Measurements from ENCODE around the gene NOD2. TPM values are rescaled to one million over a fixed set of nuclear protein-coding genes. Genes with fewer than 3 reads are reported as not detected.

The NOD2 gene
- total RNA-seq, 1 experiment from 2014 or later: not detected

DNA sequence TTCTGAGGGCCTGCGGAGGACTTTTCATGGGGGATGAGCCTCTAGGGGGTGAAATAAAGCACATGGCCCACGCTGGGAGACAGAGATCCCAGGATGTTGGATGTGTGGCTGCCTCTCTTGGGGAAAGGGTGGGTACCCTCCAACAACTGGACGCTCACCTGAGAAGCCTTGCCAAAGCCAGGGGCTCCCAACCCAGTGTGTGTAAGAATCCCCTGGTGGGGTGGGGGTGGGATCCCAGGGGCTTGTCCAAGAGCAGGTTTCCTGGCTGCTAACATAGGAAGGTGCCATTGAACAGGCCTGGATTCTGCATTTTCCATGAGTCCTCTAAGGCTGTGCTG, 12.9 kb upstream of the NOD2 start:
- H3K4me3 ChIP-seq: no peak overlapping the region
- DNase-seq: no peak
- no peaks in the 10 kb centered on the region for H3K36me3 ChIP-seq

DNA sequence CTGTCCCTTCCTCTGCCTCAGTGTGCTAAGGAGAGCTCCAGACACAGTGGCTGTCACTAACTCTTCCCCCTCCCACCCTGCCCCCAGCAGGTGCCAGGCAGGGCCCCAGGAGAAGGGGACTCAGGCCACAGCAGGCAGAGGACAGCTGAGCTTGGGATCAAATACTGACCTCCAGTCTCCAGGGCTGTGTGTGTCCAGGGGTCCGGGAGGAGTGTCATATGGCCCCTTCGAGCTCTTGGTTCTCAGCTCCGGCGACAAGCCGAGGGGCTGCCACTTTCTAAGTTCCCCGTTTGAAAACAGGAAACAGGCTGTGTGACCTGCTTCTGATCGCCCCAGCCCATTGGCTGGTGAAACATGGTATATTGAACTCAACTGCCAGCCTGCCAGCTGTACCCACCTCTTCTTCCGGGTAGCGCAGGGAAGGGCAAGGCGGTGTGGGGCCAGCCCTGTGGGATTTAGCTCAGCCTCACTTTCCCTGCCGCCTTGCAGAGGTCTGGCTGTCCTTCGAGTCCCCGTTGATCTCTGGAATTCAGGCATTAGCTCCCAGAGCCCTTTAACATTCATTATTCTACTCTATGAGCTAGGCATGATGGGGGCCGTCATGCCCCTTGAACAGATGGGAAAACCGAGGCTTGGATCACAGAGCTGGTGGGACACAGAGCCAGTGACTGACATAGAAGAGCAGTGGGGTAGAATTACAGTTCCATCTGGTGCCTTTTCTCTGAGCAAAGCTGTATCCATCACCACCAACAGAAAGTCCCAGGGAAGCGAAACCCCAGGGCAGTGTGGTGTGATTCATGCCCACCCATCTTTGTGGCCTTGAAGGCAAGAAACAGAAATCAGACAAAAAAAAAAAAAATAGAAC, 12.2 kb upstream of the NOD2 start, which contains the start of gene SNX20:
Gene SNX20 (minus strand): TSS at position 292 of the 865 bp plus-strand sequence. CDS start 3,786 bp downstream, outside the sequence.
- Histone ChIP-seq H3K36me3 (no peaks in the 10 kb centered on the region), H3K9me3 (no peaks in the 10 kb centered on the region), H3K4me3 (no peak within 1 kb of the TSS), H3K27me3 (no peaks in the 10 kb centered on the region)
- no peak for DNase-seq

More for the DNA sequence above, 12.9 kb upstream of the NOD2 start:
- Histone ChIP-seq H3K27me3 (no peaks in the 10 kb centered on the region), H3K9me3 (no peaks in the 10 kb centered on the region)

DNA sequence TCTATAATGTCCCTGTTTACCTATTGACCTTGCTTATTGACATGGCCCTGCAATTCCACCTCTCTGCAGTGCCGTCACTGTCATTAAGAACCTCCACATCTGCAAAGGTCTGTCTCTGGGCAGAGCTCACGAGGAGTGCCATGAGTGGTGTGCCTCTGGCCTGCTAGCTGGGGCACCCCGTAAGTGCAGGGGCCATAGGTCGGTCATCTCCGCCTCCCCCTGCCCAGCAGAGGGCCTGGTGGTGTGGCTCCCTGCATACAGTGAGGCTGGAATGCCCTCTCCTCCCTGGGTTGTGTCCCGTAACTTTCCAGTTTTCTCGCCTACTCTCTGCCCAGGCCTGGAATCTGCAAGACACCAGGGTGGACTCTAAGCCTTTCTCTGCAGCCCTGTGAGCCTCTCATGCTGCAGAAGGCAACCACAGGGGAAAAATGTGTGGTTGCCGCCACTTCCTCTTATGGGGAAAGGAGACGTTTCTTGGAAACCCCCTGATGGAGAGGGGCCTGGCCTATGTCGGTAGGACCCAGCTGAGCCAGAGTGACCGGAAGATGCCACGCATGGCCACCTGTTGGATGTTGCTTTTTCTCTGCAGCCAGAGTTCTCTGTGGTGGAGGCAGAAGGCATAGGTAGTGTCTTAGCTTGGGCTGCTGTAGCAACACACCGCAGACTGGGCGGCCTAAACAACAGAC, 9.6 kb upstream of the NOD2 start:
- no peaks in the 10 kb centered on the region for H3K27me3 ChIP-seq
- no peaks in the 10 kb centered on the region for H3K36me3 ChIP-seq
- DNase-seq: no peak

DNA sequence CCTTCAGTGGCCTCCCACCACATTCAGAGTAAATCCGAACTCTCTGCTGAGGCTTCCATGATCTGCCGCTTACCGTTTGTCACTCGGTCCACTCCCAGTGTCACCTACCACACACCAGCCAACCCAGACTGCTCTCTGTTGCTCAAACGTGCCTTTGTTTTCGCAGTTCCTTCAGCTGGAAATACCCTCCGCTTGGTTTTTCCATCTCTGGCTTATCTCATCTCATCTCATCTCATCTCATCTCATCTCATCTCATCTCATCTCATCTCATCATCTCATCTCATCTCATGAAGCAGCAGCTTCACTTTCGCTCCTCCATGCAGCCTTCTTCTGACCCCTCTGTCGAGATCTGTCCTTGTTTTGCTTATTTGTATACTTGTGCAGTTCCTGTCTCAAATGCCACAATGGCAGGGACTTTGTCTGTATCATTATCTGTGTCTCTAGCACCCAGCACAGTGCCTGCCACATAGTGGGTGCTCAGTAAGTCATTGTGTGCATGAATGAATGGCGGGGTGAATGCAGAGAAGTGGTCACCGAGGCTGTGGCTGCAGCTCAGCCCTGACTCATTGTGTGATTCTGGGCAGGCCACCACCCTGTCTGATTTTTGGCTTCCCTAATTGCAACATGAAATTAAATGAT, 8.5 kb upstream of the NOD2 start:
- H3K9me3 ChIP-seq: no peaks in the 10 kb centered on the region
- DNase-seq: no peak
- no peaks in the 10 kb centered on the region for H3K36me3 ChIP-seq
- H3K27me3 ChIP-seq: no peaks in the 10 kb centered on the region
- no peak overlapping the region for H3K4me3 ChIP-seq

More for the DNA sequence above, 9.6 kb upstream of the NOD2 start:
- no peaks in the 10 kb centered on the region for H3K9me3 ChIP-seq
- H3K4me3 ChIP-seq: no peak overlapping the region

DNA sequence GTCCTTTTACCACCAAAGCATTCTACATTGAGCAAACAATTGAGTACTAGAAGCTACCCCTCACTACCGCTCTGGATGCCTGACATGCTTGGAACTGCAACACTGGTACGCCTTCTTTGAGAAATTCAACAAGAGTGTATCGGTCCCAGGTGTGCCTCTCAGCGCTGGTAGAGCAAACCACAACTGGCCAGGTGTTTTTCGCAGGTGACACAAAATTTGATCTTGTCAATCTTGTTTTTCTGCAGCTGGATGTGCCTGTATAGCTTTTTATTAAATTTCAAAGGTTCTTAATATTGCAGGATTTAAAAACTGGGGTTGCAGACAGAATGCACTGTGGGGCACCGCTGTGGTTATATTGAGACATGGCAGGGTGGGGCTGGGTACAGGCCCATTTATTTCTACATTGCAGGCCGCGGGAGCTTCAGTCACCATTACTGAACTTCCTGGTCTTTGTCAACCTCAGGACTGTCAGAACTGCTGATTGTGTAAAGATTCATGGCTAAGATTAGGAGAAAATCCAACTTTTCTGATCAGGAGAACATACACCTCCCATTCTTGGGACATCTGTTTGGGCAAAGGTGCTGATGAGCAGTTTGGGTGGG, 7.8 kb upstream of the NOD2 start:
- no peak for DNase-seq
- H3K4me3 ChIP-seq: no peak overlapping the region
- no peaks in the 10 kb centered on the region for H3K36me3 ChIP-seq
- H3K9me3 ChIP-seq: no peaks in the 10 kb centered on the region
- H3K27me3 ChIP-seq: no peaks in the 10 kb centered on the region

DNA sequence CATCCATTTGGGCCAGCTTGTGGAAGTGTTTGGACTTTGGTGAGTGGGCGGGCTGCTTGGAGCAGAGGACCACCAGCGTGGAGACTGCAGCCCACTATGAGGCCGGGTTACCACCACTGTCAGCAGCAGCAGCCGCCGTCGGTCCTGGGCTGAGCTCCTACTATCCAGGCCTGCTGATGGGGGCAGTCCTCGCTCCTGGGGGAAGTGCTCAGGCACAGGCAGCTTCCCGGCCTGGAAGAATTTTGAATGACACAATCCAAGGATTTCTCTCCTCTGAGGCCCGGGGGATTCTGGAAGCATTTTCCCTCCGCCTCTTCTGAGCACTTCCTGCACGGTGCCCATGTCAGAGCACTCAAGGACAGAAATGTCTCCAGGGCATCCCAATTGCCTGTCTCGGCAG, 5.3 kb upstream of the NOD2 start:
- Histone ChIP-seq H3K9me3 (no peaks in the 10 kb centered on the region), H3K4me3 (no peak overlapping the region), H3K36me3 (no peaks in the 10 kb centered on the region), H3K27me3 (no peaks in the 10 kb centered on the region)
- no peak for DNase-seq

DNA sequence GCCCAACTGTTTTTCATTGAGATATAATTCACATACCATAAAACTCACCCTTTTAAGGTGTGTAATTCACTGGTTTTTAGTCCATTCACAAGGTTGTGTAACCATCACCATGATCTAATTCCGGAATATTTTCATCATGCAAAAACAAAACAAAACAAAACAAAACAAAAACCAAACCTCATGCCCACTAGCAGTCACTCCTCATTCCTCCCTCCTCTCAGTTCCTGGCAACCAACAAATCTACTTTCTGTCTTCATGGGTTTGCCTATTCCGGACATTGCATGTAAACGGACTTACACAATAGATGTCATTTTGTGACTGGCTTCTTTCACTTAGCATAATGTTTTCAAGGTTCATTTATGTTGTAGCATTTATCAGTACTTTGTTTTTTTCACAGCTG, 4.5 kb upstream of the NOD2 start:
- no peaks in the 10 kb centered on the region for H3K27me3 ChIP-seq
- no peak overlapping the region for H3K4me3 ChIP-seq
- H3K36me3 ChIP-seq: no peaks in the 10 kb centered on the region
- no peak for DNase-seq
- no peaks in the 10 kb centered on the region for H3K9me3 ChIP-seq

DNA sequence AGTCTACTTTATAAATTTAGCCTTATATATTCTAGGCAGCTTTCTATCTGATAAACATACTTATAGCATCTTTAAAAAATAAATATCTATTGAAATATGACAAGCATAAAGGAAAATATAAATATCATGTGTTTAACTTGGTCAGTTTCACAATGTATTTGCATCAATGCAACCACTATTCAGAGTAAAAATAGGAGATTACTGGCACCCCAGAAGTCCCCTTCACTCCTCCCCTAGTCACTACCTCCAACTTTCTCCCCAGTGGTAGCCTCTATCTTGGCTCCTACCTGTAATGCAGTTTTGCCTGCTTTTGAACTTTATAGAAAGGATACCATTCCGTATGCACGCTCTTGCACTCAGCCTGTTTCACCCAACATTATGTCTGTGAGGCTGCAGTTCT, 3.2 kb upstream of the NOD2 start:
- DNase-seq: no peak
- Histone ChIP-seq H3K36me3 (no peaks in the 10 kb centered on the region), H3K4me3 (no peak overlapping the region), H3K9me3 (no peaks in the 10 kb centered on the region), H3K27me3 (no peaks in the 10 kb centered on the region)

DNA sequence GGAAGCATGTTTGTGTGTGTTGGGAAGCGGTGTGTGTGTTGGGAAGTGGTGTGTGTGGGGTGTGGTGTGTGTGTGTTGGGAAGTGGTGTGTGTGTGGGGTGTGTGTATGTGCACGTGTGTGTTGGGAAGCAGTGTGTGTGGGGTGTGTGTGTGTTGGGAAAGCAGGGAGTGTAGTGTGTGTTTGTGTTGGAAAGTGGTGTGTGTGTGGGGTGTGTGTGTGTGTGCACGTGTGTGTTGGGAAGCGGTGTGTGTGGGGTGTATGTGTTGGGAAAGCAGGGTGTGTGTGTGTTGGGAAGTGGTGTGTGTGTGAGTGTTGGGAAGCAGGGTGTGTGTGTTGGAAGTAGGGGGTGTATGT, 785 bp upstream of the NOD2 start:
- Histone ChIP-seq H3K4me3 (no peak overlapping the region), H3K27me3 (no peaks in the 10 kb centered on the region), H3K9me3 (no peaks in the 10 kb centered on the region), H3K36me3 (no peaks in the 10 kb centered on the region)
- DNase-seq: no peak

DNA sequence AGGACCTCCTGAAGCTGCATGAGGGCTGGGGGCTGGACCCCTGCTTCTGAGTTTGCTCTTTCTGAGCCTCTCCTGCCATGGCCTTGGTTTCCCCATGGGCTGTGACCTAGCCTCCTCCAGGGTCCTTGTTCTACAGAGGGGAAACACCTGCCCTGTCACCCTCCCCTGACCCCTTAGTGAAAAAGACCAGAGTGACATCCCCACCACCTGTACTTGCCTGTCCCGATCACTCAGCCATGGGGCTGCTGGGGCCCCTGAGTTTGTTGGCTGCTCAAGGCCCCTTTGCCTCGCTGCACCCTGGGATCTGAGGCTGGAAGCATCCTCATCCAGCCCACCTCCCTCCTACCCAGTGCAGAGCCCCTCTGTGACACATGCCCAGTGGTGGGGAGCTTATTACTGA, 800 bp downstream of the NOD2 start:
- no peaks in the 10 kb centered on the region for H3K36me3 ChIP-seq
- H3K9me3 ChIP-seq: no peaks in the 10 kb centered on the region
- no peaks in the 10 kb centered on the region for H3K27me3 ChIP-seq
- no peak overlapping the region for H3K4me3 ChIP-seq
- no peak for DNase-seq

DNA sequence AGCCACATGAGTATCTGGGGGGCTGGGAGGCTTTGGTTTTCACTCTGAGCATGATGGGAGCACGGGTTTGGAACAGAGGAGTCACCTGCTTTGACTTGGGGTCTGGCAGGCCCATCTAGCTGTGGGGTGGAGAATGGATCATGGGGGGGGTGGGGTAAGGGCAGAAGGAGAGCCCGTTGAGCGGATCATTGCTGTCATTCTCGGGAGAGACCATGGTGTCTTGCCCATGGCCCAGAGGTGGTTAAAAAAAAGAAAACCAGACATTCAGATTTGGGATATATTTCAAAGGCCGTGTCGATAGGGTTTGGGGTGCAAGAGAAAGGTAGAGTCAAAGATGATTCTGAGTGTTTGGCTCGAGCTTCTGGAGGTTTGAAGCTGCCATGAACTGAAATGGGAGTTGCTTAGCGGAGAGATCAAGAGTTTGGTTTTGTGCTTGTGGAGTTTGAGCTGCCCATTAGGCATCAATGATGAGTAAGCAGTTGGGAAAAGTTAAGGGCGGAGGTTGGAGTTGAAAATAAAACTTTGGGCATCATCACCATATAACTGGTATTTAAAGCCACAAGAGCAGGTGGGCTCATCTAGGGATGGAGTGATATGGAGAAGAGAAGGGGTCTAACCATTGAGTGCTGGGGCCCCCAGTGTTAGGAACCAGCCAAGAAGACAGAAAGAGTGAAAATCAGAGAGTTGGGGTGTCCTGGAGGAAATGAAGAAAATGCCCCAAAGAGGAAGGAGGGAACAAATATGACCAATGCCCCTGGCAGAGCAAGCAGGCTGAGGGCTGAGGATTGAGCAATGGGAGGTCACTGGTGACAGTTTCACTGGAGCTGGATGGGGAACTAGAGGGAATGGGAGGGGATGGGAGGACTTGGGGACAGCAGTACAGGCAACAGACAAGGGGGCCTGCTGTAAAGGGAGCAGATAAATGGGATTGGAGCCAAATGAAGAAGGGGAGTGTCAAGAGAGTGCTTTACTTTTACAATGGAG, 1.9 kb downstream of the NOD2 start:
- H3K27me3 ChIP-seq: no peaks in the 10 kb centered on the region
- H3K4me3 ChIP-seq: no peak overlapping the region
- DNase-seq: no peak
- H3K36me3 ChIP-seq: no peaks in the 10 kb centered on the region
- no peaks in the 10 kb centered on the region for H3K9me3 ChIP-seq

DNA sequence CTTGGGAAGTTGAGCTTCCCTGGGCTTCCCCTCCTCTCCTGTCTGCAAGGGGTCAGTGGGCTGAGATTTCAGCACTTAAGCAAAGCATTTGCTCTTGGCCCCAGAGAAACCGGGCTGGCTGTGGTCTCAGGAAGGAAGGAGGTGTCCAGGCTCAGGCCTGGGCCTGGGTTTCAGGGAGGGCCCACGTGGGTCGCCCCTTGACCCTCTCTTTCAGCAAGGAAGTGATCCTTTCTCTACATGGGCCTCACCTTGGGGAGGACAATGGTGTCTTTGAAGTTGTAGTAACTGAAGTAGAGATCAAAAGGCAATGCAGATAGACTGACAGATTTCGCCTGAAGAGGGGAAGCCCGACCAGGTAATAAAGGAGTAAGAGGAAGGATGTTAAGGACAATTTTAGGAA, 2.7 kb downstream of the NOD2 start:
- Histone ChIP-seq H3K4me3 (no peak overlapping the region), H3K36me3 (no peaks in the 10 kb centered on the region), H3K27me3 (no peaks in the 10 kb centered on the region), H3K9me3 (no peaks in the 10 kb centered on the region)
- DNase-seq: no peak

DNA sequence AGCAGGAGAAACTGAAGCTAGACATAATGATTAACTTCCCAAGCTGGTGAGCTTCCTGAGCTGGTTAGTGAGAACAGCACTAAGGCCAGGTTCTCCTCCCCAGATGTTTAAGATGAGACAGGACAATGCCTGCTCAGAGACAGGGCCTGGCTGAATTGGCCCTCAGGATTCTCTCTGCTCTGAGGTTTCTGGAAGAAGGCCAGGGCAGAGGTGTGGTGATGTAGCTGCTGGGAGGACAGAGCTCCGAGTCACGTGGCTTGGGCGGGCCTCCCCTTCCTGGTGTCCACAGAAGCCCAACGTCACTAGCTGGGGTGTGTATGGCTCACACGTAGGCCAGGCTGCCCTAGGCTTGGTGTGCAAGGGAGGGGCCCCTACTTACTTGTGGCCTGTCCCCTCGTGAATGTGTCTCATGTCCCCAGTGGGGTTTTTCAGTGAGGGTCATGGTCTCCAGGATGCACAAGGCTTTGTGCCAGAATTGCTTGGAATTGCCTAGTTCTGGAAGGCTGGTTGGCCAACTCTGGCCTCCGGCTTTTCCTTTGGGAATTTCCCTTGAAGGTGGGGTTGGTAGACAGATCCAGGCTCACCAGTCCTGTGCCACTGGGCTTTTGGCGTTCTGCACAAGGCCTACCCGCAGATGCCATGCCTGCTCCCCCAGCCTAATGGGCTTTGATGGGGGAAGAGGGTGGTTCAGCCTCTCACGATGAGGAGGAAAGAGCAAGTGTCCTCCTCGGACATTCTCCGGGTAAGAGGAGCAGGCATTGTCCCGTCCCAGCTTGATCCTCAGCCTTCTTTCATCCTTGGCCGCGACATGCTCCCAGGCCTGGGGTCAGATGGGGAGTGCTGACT, 3.4 kb downstream of the NOD2 start:
- H3K27me3 ChIP-seq: no peaks in the 10 kb centered on the region
- H3K4me3 ChIP-seq: no peak overlapping the region
- H3K9me3 ChIP-seq: no peaks in the 10 kb centered on the region
- H3K36me3 ChIP-seq: no peaks in the 10 kb centered on the region
- peak; percentile 13 for DNase-seq

DNA sequence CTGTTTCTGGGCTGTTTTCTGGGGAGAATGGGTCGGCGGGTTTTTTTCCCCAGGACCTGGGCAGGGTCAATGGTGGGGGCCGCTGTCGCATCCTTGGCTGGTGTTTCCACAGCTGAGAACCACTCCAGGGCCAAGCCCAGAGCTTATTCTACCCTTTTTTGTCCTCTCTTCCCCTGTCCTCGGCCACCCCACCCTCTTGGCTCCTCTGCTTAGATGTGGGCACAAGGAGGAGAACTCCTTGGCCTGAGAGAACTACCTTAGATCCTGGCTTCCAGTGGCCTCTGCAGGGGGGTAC, 4.0 kb downstream of the NOD2 start:
- Histone ChIP-seq H3K4me3 (no peak overlapping the region), H3K36me3 (no peaks in the 10 kb centered on the region), H3K9me3 (no peaks in the 10 kb centered on the region), H3K27me3 (no peaks in the 10 kb centered on the region)
- no peak for DNase-seq

DNA sequence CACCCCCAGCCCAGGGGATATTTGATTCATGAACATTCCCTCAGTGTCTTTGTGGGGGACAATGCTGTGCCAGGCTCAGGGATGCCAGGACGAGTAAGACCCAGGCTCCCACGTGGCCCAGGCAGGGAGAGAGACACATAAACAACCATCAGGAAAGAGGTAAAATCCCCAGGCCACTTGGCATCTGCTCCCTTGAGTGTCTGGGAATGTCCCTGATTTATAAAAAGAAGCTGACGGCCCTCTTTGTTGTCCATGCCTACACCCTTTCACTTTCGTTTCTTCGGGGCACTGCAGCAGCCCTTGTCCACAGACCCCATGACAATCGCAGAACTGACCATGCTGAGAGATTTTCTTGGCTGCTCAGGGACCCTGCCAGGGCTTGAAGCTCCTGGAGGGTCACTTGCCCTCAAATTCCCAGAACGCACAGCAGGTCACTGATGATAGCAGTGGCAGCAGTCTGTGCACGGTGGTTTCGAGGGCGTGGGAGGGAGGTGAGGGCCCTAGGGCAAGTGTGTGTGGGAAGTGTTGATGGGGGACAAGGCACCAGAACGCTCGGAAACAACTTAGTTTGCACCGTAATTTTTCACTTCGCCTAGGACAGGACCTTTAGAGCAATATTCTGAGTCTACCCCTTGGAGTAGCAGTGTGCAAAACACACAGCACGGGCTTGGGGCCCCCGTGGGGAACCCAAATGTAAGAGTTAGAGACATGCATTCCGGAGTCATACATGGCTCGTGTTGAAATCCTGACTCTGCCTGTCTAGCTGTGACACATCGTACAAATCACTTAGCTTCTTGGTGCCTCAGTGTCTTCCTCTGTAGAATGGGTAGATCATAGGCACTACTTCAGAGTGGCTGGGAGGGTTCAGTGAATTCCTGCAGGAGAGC, 4.7 kb downstream of the NOD2 start:
- Histone ChIP-seq H3K4me3 (no peak overlapping the region), H3K27me3 (no peaks in the 10 kb centered on the region), H3K9me3 (no peaks in the 10 kb centered on the region), H3K36me3 (no peaks in the 10 kb centered on the region)
- DNase-seq: no peak

Data from MG63 (cell line).